OCI-LY1 (cell line): ENCODE results near the gene MAN2B1.

Experiments used
- EZH2 ChIP-seq: fragments of 200-600 bp; sonication (generic), shearing (Covaris generic); IDR thresholded peaks from 2 replicates; pipeline ENCODE4 v1.8.0; 2017; ENCODE audit warnings: borderline replicate concordance, mixed run types, mild to moderate bottlenecking, antibody characterized with exemption, low read length, moderate library complexity, mixed read lengths
- TF ChIP-seq, protein P1 (sequence below): fragments of 200-600 bp; sonication (generic), shearing (Covaris generic); IDR thresholded peaks from 2 replicates; pipeline ENCODE4 v1.5.1; 2017; ENCODE audit warnings: mild to moderate bottlenecking, antibody characterized with exemption, low read length, moderate library complexity, mixed read lengths

DNA sequence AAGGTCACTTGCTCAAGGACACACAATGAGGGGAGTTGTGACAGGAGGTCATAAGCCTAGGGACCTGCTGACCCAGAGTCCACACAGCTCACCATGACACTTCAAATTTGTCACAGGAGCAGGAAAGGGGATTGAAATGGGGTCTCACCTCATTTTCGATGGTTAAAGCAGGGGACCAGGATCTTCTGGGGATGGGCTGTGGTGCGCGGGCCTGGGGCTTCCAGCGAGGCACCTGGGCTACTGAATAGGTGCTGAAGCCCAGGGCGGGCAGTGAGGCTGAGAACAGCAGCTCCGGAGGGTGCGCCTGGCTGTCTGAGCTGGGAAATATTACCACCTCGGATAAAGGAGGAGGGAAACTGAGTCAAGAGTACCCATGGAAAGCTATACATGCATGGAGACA, 11.0 kb downstream of the MAN2B1 start:
- no peak for TF ChIP-seq EZH2
- TF ChIP-seq, protein P1, sequence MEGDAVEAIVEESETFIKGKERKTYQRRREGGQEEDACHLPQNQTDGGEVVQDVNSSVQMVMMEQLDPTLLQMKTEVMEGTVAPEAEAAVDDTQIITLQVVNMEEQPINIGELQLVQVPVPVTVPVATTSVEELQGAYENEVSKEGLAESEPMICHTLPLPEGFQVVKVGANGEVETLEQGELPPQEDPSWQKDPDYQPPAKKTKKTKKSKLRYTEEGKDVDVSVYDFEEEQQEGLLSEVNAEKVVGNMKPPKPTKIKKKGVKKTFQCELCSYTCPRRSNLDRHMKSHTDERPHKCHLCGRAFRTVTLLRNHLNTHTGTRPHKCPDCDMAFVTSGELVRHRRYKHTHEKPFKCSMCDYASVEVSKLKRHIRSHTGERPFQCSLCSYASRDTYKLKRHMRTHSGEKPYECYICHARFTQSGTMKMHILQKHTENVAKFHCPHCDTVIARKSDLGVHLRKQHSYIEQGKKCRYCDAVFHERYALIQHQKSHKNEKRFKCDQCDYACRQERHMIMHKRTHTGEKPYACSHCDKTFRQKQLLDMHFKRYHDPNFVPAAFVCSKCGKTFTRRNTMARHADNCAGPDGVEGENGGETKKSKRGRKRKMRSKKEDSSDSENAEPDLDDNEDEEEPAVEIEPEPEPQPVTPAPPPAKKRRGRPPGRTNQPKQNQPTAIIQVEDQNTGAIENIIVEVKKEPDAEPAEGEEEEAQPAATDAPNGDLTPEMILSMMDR: no peak
